ENCODE results near the gene MPZL2. TPM values are rescaled to one million over a fixed set of nuclear protein-coding genes. Genes with fewer than 3 reads are reported as not detected.

Gene MPZL2
- total and polyA plus RNA-seq, 2 of the 8 experiments (the other 6 are each of a cell fraction or from before 2014, with no cell fraction given) = 2.4 to 3.2 TPM

DNA sequence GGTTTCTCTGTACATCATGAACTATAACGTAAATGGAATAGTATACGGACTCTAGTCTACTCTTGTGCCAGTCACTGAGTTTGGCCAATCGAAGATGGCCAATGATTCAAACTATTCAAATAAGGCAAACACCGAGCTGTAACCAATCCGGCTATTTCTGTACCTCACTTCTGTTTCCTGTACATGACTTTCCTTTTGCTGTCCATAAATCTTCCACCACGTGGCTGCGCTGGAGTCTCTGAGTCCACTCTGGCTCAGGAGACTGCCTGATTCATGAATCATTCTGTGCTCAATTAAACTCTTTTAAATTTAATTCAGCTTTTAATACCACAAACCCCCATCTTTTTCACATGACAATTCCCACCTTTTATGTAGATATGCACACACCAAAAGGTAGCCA lies 37.8 kb downstream of the MPZL2 start (continued):
- TF ChIP-seq SRF (IDR thresholded peaks at IDR 0.05; ENCODE audit: low read depth, low read length) (no peak), CHD7 (IDR thresholded peaks at IDR 0.05; ENCODE audit: insufficient replicate concordance, low read length) (no peak), GABPA (IDR thresholded peaks at IDR 0.05; ENCODE audit: borderline replicate concordance, insufficient read depth, low read length) (no peak), KDM4A (IDR thresholded peaks at IDR 0.05; ENCODE audit: low read depth, low read length, severe bottlenecking) (no peak)

Data from H1 (cell line).